GM12801 (cell line): ENCODE results near the gene PIEZO2.

Experiments
- TF ChIP-seq, protein P1 (sequence below): IDR thresholded peaks from one replicate; pipeline ENCODE4 v1.5.1; 2011; ENCODE audit warnings: control low read depth; ENCODE audit not compliant: insufficient read length; ENCODE audit errors: extremely low read depth

The PIEZO2 gene

GRCh38 chr18:11051462-11051861 lies 97.9 kb downstream of the PIEZO2 start:
- TF ChIP-seq, protein P1, sequence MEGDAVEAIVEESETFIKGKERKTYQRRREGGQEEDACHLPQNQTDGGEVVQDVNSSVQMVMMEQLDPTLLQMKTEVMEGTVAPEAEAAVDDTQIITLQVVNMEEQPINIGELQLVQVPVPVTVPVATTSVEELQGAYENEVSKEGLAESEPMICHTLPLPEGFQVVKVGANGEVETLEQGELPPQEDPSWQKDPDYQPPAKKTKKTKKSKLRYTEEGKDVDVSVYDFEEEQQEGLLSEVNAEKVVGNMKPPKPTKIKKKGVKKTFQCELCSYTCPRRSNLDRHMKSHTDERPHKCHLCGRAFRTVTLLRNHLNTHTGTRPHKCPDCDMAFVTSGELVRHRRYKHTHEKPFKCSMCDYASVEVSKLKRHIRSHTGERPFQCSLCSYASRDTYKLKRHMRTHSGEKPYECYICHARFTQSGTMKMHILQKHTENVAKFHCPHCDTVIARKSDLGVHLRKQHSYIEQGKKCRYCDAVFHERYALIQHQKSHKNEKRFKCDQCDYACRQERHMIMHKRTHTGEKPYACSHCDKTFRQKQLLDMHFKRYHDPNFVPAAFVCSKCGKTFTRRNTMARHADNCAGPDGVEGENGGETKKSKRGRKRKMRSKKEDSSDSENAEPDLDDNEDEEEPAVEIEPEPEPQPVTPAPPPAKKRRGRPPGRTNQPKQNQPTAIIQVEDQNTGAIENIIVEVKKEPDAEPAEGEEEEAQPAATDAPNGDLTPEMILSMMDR: no peak

GRCh38 chr18:11050966-11051365 lies 98.4 kb downstream of the PIEZO2 start:
- TF ChIP-seq, protein P1: no peak

GRCh38 chr18:11047817-11048216 lies 101.6 kb downstream of the PIEZO2 start:
- TF ChIP-seq, protein P1: no peak

DNA sequence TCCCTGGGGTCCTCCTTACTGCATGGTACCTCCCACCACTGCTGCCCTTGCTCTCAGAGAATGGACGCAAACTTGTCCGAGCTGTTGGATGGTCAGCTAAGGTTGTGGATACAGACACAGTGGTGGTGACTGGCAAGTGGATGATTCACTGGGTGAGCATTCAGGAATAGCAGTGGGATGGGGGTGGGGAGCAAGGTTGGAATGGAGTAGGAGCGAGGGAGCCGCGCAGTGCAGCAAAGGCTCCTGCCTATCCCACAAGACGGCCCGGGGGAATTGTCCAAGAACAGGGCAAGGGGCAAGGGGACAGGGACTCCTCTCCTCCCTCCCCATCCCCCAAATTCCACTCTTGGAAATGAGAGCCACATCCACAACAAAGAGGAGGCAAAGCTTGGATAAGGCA lies 102.2 kb downstream of the PIEZO2 start:
- TF ChIP-seq, protein P1: no peak

GRCh38 chr18:11046140-11046539 lies 103.2 kb downstream of the PIEZO2 start:
- TF ChIP-seq, protein P1: no peak

DNA sequence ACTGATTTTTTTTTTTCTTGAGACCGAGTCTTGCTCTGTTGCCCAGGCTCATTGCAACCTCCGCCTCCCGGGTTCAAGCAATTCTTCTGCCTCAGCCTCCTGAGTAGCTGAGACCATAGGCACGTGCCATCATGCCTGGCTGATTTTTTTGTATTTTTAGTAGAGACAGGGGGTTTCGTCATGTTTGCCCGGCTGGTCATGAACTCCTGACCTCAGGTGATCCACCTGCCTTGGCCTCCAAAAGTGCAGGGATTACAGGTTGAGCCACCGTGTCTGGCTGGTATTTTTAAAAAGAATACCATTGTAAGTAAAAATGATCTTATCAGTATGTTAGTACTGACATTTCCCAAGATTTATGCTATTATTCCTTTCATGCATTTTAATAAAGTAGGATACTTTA lies 105.7 kb downstream of the PIEZO2 start:
- TF ChIP-seq, protein P1: no peak

- TF ChIP-seq, protein P1: no peak
Measured at GRCh38 chr18:11042247-11042646, 107.1 kb downstream of the PIEZO2 start.
